ENCODE results near the gene MMD.

The MMD gene

GRCh38 chr17:55381017-55381770 is 40.4 kb downstream of the MMD start:
- Histone ChIP-seq H3K4me3 (replicated peaks; ENCODE audit: insufficient read depth, low read length) (no peak overlapping the region), H3K27me3 (ENCODE audit: insufficient read depth, poor library complexity, severe bottlenecking) (no peaks in the 10 kb centered on the region), H3K27ac (replicated peaks) (no peak overlapping the region)
- TF ChIP-seq CTCF (IDR thresholded peaks at IDR 0.05; ENCODE audit: insufficient read depth, low read length) (no peak), REST (IDR thresholded peaks at IDR 0.05; ENCODE audit: insufficient replicate concordance, low read depth) (no peak), GABPA (IDR thresholded peaks at IDR 0.05; ENCODE audit: low read depth) (no peak), POLR2AphosphoS5 (IDR thresholded peaks at IDR 0.05; ENCODE audit: low read depth) (no peak), SPI1 (IDR thresholded peaks at IDR 0.05; ENCODE audit: borderline replicate concordance, low read depth) (no peak)
- DNase-seq (ENCODE audit: low read depth in 1 of 2, low spot score in 1 of 2), result no peak

GRCh38 chr17:55377671-55378275 is 43.9 kb downstream of the MMD start:
- Histone ChIP-seq H3K27me3 (ENCODE audit: insufficient read depth, poor library complexity, severe bottlenecking) (no peaks in the 10 kb centered on the region), H3K27ac (replicated peaks) (no peak overlapping the region), H3K4me3 (replicated peaks; ENCODE audit: insufficient read depth, low read length) (no peak overlapping the region)
- no peak for DNase-seq (ENCODE audit: low read depth in 1 of 2, low spot score in 1 of 2)
- TF ChIP-seq POLR2AphosphoS5 (IDR thresholded peaks at IDR 0.05; ENCODE audit: low read depth) (no peak), SPI1 (IDR thresholded peaks at IDR 0.05; ENCODE audit: borderline replicate concordance, low read depth) (no peak), GABPA (IDR thresholded peaks at IDR 0.05; ENCODE audit: low read depth) (no peak), CTCF (IDR thresholded peaks at IDR 0.05; ENCODE audit: insufficient read depth, low read length) (no peak), REST (IDR thresholded peaks at IDR 0.05; ENCODE audit: insufficient replicate concordance, low read depth) (no peak)

- TF ChIP-seq SPI1 (IDR thresholded peaks at IDR 0.05; ENCODE audit: borderline replicate concordance, low read depth) (no peak), REST (IDR thresholded peaks at IDR 0.05; ENCODE audit: insufficient replicate concordance, low read depth) (no peak), GABPA (IDR thresholded peaks at IDR 0.05; ENCODE audit: low read depth) (no peak), CTCF (IDR thresholded peaks at IDR 0.05; ENCODE audit: insufficient read depth, low read length) (no peak), POLR2AphosphoS5 (IDR thresholded peaks at IDR 0.05; ENCODE audit: low read depth) (no peak)
- peak in 1 of 2 experiments; percentile 34 for DNase-seq (ENCODE audit: low read depth in 1 of 2, low spot score in 1 of 2)
- no peak overlapping the region for H3K4me3 ChIP-seq (replicated peaks; ENCODE audit: insufficient read depth, low read length)
- H3K27ac ChIP-seq (replicated peaks), result no peak overlapping the region
- no peaks in the 10 kb centered on the region for H3K27me3 ChIP-seq (ENCODE audit: insufficient read depth, poor library complexity, severe bottlenecking)
Measured at GRCh38 chr17:55368706-55369105, 52.9 kb downstream of the MMD start.

All from HL-60 (cell line).